SW480 (cell line): ENCODE results near the gene SGMS1.
A peak's percentile ranks its signal among the peaks of the same experiment; 100 is the strongest.

Experiments used
- DNase-seq: peaks from one replicate; pipeline ENCODE4 v3.0.0-alpha.2; 2016; ENCODE audit warnings: low spot score

The SGMS1 gene

DNA sequence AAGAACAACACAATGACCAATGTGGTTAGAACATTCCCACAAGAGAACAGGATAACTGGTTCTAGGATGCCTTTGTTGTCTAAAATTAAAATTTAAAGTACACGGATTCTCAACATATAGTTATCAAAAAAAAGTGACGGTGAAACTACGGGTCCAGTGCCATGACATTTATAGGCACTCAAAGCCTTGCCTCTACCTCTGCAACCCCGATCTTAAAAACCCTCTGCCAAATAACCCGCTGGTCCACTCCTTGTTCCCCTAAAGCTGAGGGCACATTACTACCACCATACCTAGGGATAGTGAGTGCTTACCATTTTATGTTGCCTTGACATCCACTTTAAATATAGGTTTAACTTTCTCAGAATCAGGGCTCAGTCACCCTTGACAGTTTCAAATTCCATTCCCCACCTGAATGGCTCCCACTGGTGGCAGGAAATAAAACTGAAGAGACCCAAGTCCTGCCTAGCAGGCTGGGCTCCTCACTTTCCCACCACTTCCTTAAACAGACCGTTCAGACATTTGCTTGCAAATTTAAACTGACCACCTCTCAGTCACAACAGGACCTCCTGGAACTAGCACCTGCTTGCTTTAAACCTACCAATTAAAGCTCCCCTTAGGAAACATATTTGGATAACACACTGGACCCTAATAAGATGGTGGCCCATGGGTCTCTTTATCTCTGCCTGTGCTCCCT is 202.6 kb downstream of the SGMS1 start:
- peak; percentile 16 for DNase-seq

DNA sequence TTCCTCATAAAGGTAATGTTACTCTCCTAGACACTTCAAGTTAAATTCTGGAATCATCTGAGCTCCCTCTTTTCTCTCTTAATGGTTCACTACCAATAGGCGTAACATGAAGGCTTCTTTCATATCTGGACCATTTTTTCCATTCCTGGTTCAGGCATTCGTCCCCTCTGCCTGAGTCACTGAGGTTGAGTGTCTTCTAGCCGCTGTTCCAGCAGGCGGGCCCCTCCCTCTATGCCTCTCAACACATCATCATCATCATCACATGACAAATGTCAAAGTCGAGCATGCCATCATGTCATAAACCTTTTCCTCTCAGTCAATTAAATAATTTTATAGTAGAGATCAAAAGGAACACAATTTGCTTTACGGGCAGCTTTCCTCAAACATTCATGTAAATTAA is 203.6 kb downstream of the SGMS1 start:
- peak; percentile 7 for DNase-seq

DNA sequence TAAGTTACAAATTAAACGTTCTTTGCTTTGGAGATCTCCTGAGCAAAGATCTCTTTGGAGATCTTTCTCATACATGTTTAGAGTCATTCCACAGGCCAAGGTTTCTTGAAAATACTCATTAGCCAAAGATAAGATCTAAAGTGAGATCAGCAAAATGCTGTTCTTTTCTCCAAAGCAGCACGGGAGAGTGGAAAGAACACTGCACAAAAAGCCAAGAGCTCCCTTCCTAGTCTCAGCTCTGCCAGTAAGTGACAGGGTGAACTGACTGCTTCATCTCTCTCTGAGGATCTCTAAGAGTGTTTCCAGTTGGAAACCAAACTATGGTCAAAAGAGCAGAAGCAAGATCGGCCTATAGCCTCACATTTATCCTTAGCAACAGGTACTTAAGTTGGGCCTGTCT is 204.0 kb downstream of the SGMS1 start:
- DNase-seq: no peak

DNA sequence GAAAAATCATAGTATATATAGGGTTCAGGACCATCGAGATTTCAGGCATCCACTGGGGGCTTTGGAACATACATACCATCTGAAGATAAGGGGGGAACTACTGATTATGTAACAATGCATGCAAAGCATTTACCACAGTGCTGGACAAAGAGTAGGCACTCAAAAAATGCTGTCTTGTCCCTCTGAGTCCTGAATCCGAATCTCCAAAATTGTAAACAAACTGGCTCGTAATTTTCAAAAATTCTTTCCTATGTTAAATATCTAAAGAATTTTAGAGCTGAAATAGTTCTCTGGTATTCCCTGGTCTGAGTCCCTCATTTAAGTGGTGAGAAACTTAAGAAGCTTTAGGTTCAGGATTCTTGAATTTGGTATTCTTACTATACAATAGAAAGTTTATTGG is 204.7 kb downstream of the SGMS1 start:
- no peak for DNase-seq

DNA sequence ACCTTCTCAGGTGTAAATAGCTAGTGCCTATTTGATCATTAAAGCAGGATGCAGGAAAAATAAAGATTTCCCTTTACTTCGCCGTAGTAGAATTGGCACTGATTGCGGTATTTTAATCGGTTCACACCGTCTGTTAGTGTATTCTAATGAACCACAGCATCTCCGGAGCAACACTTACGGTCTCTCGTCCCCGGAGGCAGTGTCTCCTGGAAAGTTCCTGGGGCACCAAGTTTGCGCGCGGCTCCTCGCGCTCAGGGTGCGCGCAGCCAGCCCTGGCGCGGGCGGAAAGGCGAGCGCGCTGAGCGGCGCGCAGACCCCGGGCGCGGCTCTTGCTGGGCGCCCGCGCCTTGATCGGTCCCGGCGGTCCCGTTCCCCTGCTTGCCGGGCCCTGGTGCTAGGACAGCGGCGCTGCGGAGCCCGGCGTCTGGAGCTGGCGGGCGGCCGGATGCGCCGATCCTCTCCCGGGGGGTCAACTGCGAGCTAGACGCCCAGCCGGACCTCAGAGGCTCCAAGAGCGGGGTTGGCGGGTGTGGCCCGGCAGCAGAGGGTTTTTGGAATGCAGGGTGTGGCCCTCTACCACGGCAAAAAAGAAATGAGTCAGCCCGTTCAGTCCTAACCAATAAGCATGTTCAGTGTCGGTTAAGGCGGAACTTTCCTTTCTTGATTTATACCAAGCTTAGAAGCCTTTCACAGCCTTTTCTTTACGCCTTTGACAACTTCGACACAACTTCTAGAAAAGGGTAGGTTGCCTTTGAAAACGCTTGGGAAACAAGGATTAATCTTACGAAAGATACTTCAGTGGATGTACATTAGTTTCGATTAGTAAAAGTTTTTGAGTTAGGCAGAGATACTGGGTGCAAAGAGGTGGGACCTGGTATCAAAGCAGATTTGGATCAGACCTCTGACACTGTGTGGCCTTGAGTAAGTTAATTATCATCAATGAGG is 205.6 kb downstream of the SGMS1 start:
- peak; percentile 94 for DNase-seq

DNA sequence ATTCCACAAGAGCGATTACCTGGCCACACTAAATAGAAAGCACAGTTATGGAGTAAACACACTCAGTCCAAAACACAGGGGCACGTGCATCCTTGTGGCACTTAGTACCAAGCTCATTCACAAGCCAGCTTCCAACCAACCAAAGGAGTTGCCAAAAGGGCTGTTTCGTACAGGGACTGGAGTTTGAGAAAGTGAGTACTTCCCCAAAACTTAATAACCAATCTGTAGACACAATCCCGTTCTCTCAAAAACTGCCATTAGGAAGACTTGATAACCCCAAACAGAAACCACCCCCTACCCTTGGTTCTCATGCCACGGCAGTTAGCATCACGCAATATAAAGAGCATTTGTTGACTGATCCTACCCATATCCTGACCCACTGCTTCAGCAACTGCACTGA is 206.3 kb downstream of the SGMS1 start:
- no peak for DNase-seq

DNA sequence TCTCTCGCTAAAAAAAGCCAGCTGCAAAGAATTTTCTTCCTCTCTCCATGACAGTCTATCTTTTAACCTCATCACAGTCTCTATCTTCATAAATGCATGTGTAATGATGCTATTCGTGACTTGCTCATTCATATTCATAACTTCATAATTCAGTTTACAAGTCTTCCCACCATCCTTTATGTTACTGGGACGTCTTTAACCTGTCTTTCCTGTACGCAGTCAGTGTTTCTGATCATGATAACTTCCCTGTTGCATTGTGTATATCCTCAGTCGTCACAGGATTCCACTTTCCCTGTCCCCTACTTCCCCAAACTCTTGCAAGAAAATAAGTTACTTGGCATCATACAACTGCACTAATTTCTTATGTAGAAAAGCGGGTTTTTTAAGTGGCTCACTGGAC is 206.9 kb downstream of the SGMS1 start:
- no peak for DNase-seq

DNA sequence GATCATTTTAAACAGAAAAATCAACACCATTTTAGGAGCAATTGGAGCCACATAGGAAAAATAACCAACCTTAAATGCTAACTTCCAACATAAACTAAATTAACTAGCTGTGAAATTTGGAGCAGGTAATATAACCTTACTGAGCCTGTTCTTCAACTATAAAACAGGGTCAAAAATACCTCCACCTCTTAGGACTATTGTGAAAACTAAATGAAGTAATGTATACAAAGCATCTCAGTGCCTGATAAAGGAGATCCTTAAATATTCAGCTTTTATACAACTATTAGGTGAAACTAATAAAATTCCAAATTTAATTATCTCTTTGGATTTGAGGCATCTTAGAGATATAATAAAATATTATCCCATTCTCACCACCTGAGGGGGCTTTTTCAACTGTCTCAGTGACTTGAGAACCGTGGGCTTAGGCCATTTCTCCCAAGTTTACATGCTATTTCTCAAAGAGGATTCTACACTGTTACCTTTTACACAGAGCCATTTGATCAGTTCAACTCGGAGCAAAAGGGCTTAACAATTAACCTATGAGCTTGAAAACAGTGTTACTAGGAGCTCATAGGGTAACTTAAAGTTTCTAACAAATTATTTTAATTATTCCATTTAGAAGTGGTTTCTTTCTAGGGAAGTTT is 207.5 kb downstream of the SGMS1 start:
- DNase-seq: no peak

DNA sequence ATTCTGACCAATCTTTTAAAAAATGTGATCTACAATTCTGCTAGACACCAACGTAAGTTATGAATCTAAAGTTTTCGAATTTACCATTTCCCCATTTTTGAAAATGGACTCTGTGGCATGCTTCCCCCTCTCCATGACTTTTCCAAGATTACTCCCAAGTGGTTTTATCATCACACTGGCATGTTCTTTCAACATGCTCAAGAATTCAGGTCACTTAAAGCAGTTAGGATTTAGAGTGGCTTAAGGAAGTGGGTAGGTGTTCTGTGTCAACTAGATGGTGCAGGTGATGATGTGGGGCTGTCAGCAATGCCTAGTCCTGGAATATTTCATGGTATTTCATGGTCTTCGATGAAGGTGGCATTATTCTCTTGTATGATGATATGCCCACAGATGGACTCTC is 208.5 kb downstream of the SGMS1 start:
- no peak for DNase-seq

DNA sequence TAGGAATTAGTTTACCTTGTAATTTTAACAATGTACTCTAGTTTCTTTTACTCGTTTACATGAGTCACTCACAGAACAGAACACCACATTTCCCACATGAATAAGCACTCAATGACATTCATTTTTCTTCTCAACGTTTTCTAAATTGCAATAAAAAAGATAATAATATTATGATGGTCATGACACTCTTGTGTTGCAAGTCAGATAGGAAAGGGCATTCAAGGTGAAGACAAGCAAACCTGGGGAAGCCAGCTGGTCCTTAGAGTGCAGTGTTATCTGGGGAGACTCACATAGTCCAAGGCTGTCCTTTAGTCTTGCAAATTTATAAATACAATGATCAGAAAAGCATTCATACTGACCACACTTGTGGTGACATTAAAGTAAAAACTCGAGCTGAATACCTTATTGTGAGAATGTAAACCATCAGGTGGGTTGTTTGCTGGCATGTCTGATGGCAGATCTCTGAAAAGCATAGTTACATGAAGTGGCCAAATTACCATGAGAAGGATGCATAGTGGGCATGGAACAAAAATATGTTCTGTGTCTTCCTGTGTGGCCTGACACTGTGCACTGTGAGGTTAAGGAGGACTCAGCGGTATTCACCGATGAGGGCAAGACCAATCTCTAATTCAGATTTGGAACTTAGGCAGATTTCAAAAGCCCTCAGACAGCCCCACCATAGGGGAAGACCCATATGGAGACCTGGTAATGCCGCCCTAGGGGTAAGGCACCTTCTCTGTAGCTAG is 213.5 kb downstream of the SGMS1 start:
- peak; percentile 10 for DNase-seq

DNA sequence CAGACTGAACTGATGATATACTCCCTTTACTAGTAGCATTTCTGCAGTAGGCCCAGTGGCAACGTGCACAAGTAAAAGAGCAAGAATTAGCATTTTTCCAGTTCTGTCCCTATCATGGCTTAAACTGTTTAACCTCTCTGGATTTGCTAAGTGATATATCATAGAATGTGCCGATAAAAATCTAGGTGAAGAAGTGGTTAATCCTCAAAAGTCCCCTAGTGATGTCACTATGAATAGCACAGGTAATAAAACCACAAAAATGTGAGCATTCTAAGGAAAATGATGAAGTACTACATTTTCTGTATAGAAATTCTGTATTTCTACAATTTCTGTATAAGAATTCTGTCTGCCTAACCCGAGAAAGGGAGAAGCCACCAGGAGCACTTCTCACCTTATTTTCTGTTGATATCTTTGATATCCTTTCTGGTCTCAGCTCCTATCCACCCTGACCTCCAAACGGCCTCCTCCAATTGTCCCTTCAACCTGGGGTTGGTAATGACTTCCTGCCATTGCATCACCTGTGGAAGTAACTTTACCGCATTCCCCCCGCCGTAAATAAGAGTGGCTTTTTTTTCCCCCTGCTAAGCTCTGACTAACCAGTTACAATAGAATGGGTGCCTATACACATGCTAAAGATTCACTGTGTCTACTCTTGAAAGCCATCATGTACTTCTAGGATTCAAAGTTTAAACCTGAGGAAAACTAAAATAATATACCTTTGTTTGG is 216.5 kb downstream of the SGMS1 start:
- peak; percentile 62 for DNase-seq

DNA sequence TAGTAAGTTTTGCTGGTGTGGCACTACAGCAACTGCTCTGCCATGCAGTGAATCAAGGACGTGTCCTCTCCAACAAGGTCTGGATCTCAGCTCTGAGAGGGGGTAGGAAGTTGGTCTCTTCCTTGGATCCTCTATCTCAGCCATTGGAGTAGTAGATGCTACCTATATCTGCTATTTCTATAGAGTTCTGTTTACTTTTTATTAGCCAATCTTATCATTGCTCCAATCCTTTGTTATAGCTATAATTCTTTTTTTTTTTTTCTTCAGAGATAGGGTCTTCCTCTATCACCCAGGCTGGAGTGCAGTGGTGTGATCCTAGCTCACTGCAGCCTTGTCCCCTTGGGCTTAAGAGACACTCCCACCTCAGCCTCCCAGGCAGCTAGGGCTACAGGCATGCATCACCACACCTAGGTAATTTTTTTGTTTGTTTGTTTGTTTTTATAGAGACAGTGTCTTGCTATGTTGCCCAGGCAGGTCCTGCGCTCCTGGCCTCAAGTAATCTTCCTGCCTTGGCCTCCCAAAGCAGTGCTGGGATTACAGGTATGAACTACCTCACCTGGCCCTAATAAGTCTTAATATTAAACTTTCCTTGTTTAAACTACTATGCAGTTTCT is 217.2 kb downstream of the SGMS1 start:
- no peak for DNase-seq

DNA sequence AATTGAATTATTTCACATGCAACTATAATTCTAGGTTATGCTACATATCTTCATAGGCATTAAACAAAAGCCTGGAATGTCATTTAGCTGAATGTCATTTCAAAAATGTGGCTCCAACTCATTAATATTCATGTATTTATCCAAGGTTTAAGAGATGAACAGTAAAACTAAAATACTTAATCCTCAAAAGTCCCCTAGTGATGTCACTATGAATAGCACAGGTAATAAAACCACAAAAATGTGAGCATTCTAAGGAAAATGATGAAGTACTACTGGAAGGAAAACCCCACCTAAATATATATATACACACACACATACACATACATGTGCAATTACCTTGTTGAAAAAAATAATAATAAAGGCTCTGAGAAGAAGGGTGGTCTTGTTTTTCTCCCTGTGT is 218.0 kb downstream of the SGMS1 start:
- no peak for DNase-seq

DNA sequence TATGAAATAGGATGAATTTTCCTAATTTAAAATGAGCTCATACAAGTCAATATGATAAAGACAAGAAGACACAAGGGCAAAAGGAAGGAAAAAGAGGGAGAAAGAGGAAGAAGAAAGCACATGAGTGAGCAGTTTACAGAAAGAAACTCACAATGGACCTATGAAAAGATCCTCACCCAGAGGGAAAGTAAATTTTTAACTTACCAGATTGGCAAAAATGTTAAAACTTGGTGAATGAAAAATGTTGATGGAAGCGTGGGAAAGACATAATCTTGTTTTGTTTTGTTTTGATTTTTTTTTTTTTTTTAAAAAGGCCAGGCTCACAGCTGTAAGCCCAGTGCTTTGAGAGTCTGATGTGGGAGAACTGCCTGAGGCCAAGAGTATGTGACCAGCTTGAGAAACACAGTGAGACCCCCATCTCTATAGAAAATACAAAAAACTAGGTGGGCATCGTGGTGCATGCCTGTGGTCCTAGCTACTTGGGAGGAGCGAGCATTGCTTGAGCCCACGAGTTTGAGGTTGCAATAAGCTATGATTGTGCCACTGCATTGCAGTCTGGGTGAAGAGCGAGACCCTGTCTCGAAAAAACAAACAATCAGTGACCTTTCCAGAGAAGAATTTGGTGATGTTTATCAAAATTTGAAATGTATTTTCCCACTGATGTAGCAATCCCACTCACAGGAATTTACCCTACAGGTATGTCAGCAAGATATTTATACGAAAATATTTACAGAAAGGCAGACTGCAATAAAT is 219.6 kb downstream of the SGMS1 start:
- no peak for DNase-seq

DNA sequence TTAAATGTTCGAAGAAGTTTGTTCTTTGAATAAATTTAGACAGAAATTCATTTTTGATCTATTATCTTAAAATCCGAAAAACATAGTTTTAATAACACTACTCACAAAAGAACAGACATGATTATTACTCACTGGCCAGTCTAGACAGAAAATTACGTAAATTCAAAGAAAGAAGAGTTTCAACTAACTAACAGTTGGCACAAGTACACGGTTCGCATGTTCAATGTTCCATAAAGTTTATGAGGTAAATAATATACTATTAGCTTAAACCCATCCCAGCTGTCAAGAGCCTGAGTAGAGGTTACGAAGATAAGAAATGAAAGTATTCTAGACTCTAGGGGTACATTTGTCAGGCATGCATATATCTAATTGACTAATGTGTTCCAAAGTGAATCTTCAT is 220.7 kb downstream of the SGMS1 start:
- no peak for DNase-seq

DNA sequence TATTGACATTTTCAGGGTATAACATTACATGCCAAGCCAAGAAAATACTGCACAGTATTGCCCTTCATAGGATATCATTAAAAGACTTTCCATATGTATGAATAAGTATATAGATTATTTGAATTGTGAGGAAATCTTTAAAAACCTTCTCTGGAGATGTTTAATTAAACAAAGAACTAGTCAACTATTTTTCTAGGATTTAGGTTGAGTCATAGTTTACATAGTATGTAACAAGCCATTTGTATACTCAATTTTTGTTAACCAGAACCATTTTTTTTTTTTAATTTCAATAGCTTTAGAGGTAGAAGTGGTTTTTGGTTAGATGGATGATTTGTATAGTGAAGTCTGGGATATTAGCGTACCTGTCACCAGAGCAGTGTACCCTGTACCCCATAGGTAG is 221.3 kb downstream of the SGMS1 start:
- no peak for DNase-seq

DNA sequence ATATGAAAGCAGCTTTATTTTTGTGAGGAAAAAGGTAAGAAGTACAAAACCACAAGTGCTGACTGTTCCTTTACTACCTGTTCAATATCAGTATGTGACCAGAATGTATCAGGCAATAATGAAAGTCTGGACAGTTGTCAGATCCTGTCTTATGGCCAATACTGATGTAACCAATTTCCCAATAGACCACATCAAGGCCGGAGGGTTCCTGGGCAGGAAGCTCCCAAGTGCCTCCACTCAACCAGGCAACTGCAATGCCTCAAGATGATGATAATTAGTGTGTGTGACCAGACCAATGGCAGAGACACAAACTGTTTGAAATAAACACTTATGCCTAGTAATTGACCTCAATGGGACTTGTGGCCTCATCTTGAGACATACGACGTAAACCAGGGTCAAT is 223.1 kb downstream of the SGMS1 start:
- no peak for DNase-seq

DNA sequence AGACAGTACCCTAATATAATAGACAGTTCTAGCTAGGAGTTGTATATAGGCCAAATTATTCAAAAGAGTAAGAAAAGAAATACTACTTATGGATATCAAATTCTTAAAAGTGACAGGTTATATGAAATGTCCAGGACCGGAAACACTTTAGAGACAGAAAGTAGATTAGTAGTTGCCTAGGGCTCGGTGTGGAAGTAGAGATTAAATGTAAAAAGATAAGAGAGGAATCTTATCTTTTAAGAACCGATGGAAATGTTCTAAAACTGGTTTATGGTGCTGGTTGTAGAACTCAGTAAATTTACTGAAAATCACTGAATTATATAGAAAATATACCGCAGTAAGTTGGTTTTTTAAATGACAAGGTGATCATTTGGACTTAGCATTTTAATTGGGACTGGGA is 224.9 kb downstream of the SGMS1 start:
- DNase-seq: no peak

DNA sequence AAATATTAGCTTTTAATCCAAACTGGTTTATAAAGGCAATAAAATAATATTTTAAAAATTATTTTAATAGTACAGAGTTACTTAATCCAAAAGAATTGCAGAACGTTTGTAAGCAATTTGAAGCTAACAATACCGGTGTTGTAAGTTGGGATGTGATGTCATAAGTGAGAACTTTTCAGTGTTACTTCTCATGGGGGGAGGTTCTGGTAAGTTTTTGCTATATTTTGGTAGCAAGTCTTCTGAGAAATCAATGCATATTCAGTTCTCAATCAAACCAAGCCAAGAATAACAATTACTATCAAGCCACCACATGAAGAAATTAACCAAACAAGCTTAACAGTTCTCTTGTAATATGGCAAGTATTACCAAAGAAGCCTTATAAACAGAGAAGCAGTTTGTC is 225.4 kb downstream of the SGMS1 start:
- DNase-seq: no peak
